HepG2 (cell line): Measurements from ENCODE around the gene PIEZO2. TPM values are rescaled to one million over a fixed set of nuclear protein-coding genes. Genes with fewer than 3 reads are reported as not detected.
A peak's percentile ranks its signal among the peaks of the same experiment; 100 is the strongest.

Source experiments
- ARHGAP35 ChIP-seq: sonication (generic); formaldehyde crosslinking; IDR thresholded peaks from 2 replicates; pipeline ENCODE4 v1.9.0; 2022; ENCODE audit warnings: mild to moderate bottlenecking, inconsistent platforms, moderate library complexity, missing genetic modification reagents, borderline replicate concordance
- CBFB ChIP-seq: sonication (generic); formaldehyde crosslinking; IDR thresholded peaks from 2 replicates; pipeline ENCODE4 v1.4.0; 2020; ENCODE audit warnings: missing genetic modification reagents
- CHD4 ChIP-seq: fragments of 200-600 bp; sonication (generic); IDR thresholded peaks from 2 replicates; pipeline ENCODE4 v1.7.0; 2017; ENCODE audit warnings: mild to moderate bottlenecking, low read length, borderline replicate concordance
- CREM ChIP-seq, 2 experiments: sonication (generic) in 1 of 2; formaldehyde crosslinking in 1 of 2; IDR thresholded peaks; 2 replicates each; pipeline versions ENCODE4 v1.4.0 to v1.6.1; 2016 to 2020; ENCODE audit warnings: antibody characterized with exemption in 1 of 2, mild to moderate bottlenecking in 1 of 2, missing genetic modification reagents in 1 of 2
- ERF ChIP-seq: IDR thresholded peaks from 2 replicates; pipeline ENCODE4 v1.6.1; 2018; ENCODE audit warnings: missing biosample characterization, missing genetic modification reagents
- FOXM1 ChIP-seq: sonication (generic); formaldehyde crosslinking; IDR thresholded peaks from 2 replicates; pipeline ENCODE4 v1.5.0; 2020; ENCODE audit warnings: missing genetic modification reagents
- HMG20B ChIP-seq: conservative IDR thresholded peaks from 2 replicates; pipeline ENCODE4 v1.6.1; 2016; ENCODE audit warnings: missing genetic modification reagents, missing compliant biosample characterization
- NFRKB ChIP-seq: fragments of 450-650 bp; IDR thresholded peaks from 2 replicates; pipeline ENCODE4 v1.6.1; 2017
- NONO ChIP-seq, 2 experiments: fragments of 450-650 bp in 1 of 2; sonication (generic) in 1 of 2; formaldehyde crosslinking in 1 of 2; IDR thresholded peaks in 1 of 2; conservative IDR thresholded peaks in 1 of 2; 2 replicates each; pipeline versions ENCODE4 v1.6.1 to v1.8.0; 2017 to 2022; ENCODE audit warnings: mild to moderate bottlenecking in 1 of 2, missing genetic modification reagents in 1 of 2, moderate library complexity in 1 of 2
- PAX8 ChIP-seq: sonication (generic); formaldehyde crosslinking; IDR thresholded peaks from 2 replicates; pipeline ENCODE4 v1.8.0; 2022; ENCODE audit warnings: mild to moderate bottlenecking, missing genetic modification reagents, borderline replicate concordance
- PHB2 ChIP-seq: fragments of 450-650 bp; IDR thresholded peaks from 2 replicates; pipeline ENCODE4 v1.6.1; 2018; ENCODE audit not compliant: partially characterized antibody
- POLR2G ChIP-seq: fragments of 200-400 bp; formaldehyde crosslinking; IDR thresholded peaks from 2 replicates; pipeline ENCODE4 v1.6.1; 2018; ENCODE audit warnings: mild to moderate bottlenecking, low read depth, low read length, moderate library complexity
- SMAD3 ChIP-seq: sonication (generic); formaldehyde crosslinking; IDR thresholded peaks from 2 replicates; pipeline ENCODE4 v1.4.0; 2020; ENCODE audit warnings: missing genetic modification reagents
- SMARCE1 ChIP-seq: fragments of 450-650 bp; IDR thresholded peaks from 2 replicates; pipeline ENCODE4 v1.6.1; 2017; ENCODE audit warnings: borderline replicate concordance
- STAT5B ChIP-seq: sonication (generic); formaldehyde crosslinking; IDR thresholded peaks from 2 replicates; pipeline ENCODE4 v1.4.0; 2020; ENCODE audit warnings: missing genetic modification reagents
- TCF12 ChIP-seq, 2 experiments: fragments of 450-650 bp in 1 of 2; sonication (generic) in 1 of 2; formaldehyde crosslinking in 1 of 2; IDR thresholded peaks; 2 replicates each; pipeline versions ENCODE4 v1.6.1 to v1.8.0; 2017 to 2022; ENCODE audit warnings: antibody characterized with exemption in 1 of 2, mild to moderate bottlenecking in 1 of 2, missing genetic modification reagents in 1 of 2, moderate library complexity in 1 of 2
- ZNF121 ChIP-seq: sonication (generic); formaldehyde crosslinking; IDR thresholded peaks from 2 replicates; pipeline ENCODE4 v1.5.0; 2020; ENCODE audit warnings: mild to moderate bottlenecking, missing genetic modification reagents
- ZNF20 ChIP-seq: sonication (generic); formaldehyde crosslinking; IDR thresholded peaks from 2 replicates; pipeline ENCODE4 v1.4.0; 2020; ENCODE audit warnings: mild to moderate bottlenecking, moderate library complexity, missing genetic modification reagents
- ZNF253 ChIP-seq: sonication (generic); formaldehyde crosslinking; IDR thresholded peaks from 2 replicates; pipeline ENCODE4 v1.8.0; 2022; ENCODE audit warnings: mild to moderate bottlenecking, missing genetic modification reagents, borderline replicate concordance
- ZNF562 ChIP-seq: sonication (generic); formaldehyde crosslinking; IDR thresholded peaks from 2 replicates; pipeline ENCODE4 v1.8.0; 2022; ENCODE audit warnings: missing genetic modification reagents, borderline replicate concordance
- polyA plus RNA-seq, 8 experiments: library from polyadenylated mRNA; depleted of rRNA in 3 of 8; stranded (reverse) in 7 of 8; unstranded in 1 of 8; fragments of >200 nt; fragmentation: Illumina TruSeq in 4 of 8; extraction: Trizol in 4 of 8; gene quantifications; 2 replicates each; pipeline versions ENCODE4 v1.2.1 to v1.2.3, GENCODE V29; 2011 to 2016; ENCODE audit warnings: low read depth in 4 of 8, missing spikeins in 1 of 8, mixed read lengths in 1 of 8; ENCODE audit not compliant: insufficient read depth in 1 of 8
- total RNA-seq, 5 experiments: library from RNA; depleted of rRNA; stranded (reverse); fragments of >200 nt; fragmentation: Illumina TruSeq; extraction: Trizol; gene quantifications; 2 replicates each; pipeline ENCODE4 v1.2.3, GENCODE V29; 2016; ENCODE audit warnings: low read depth in 1 of 5
- TF ChIP-seq, protein P1 (sequence below): sonication (generic); formaldehyde crosslinking; conservative IDR thresholded peaks from 2 replicates; pipeline ENCODE4 v1.4.0; 2020; ENCODE audit warnings: missing genetic modification reagents
- TF ChIP-seq, protein P2 (sequence below): sonication (generic); formaldehyde crosslinking; IDR thresholded peaks from 2 replicates; pipeline ENCODE4 v1.4.0; 2020; ENCODE audit warnings: missing genetic modification reagents
- TF ChIP-seq, protein P3 (sequence below): sonication (generic); formaldehyde crosslinking; IDR thresholded peaks from 2 replicates; pipeline ENCODE4 v1.4.0; 2020; ENCODE audit warnings: low read depth, mild to moderate bottlenecking, missing genetic modification reagents
- TF ChIP-seq, protein P4 (sequence below): IDR thresholded peaks from 2 replicates; pipeline ENCODE4 v1.6.1; 2016; ENCODE audit warnings: missing genetic modification reagents, missing compliant biosample characterization
- TF ChIP-seq, protein P5 (sequence below): sonication (generic); formaldehyde crosslinking; IDR thresholded peaks from 2 replicates; pipeline ENCODE4 v1.4.0; 2020; ENCODE audit warnings: missing genetic modification reagents

The PIEZO2 gene
- total and polyA plus RNA-seq, 2 of the 13 experiments (the other 11 are each of a cell fraction or from before 2014, with no cell fraction given), result 15.2 to 27.2 TPM

DNA sequence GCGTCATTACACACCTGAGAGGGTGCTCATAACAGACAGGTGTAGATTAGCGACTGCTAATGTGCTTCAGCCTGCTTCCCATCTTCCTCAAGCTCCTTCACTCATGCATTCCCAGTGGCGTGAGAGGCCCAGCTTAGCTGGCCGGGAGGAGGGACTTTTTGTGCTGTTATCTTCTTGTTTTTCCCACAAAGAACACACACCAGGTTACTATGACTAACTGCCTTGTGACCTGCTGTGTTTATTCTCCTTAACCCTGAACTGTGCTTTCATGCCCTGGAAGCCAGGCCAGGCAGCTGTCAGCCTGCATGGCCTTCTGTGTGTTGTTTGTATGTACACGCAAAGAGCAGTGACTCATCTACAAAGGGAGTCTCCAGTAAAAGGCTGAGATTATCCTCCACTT is 143.8 kb downstream of the PIEZO2 start (continued):
- TF ChIP-seq, protein P1, sequence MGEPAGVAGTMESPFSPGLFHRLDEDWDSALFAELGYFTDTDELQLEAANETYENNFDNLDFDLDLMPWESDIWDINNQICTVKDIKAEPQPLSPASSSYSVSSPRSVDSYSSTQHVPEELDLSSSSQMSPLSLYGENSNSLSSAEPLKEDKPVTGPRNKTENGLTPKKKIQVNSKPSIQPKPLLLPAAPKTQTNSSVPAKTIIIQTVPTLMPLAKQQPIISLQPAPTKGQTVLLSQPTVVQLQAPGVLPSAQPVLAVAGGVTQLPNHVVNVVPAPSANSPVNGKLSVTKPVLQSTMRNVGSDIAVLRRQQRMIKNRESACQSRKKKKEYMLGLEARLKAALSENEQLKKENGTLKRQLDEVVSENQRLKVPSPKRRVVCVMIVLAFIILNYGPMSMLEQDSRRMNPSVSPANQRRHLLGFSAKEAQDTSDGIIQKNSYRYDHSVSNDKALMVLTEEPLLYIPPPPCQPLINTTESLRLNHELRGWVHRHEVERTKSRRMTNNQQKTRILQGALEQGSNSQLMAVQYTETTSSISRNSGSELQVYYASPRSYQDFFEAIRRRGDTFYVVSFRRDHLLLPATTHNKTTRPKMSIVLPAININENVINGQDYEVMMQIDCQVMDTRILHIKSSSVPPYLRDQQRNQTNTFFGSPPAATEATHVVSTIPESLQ (CRISPR knock-in tag), result no peak
- TF ChIP-seq, protein P2, sequence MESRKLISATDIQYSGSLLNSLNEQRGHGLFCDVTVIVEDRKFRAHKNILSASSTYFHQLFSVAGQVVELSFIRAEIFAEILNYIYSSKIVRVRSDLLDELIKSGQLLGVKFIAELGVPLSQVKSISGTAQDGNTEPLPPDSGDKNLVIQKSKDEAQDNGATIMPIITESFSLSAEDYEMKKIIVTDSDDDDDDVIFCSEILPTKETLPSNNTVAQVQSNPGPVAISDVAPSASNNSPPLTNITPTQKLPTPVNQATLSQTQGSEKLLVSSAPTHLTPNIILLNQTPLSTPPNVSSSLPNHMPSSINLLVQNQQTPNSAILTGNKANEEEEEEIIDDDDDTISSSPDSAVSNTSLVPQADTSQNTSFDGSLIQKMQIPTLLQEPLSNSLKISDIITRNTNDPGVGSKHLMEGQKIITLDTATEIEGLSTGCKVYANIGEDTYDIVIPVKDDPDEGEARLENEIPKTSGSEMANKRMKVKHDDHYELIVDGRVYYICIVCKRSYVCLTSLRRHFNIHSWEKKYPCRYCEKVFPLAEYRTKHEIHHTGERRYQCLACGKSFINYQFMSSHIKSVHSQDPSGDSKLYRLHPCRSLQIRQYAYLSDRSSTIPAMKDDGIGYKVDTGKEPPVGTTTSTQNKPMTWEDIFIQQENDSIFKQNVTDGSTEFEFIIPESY (CRISPR knock-in tag), result peak; percentile 56
- TF ChIP-seq, protein P3, sequence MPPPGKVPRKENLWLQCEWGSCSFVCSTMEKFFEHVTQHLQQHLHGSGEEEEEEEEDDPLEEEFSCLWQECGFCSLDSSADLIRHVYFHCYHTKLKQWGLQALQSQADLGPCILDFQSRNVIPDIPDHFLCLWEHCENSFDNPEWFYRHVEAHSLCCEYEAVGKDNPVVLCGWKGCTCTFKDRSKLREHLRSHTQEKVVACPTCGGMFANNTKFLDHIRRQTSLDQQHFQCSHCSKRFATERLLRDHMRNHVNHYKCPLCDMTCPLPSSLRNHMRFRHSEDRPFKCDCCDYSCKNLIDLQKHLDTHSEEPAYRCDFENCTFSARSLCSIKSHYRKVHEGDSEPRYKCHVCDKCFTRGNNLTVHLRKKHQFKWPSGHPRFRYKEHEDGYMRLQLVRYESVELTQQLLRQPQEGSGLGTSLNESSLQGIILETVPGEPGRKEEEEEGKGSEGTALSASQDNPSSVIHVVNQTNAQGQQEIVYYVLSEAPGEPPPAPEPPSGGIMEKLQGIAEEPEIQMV (CRISPR knock-in tag), result 0 out of 2 replicates have a peak, but pooled peaks have one; percentile 39
- TF ChIP-seq SMARCE1 (peak; percentile 44; the same call in 1 of the 2 replicates), CBFB (peak; percentile 63; the same call in 1 of the 2 replicates), ARHGAP35 (no peak), NONO (IDR thresholded peaks at IDR 0.05) (no peak), NONO (CRISPR knock-in tag; conservative IDR thresholded peaks at IDR 0.05) (peak; percentile 58; the same call in 1 of the 2 replicates), ZNF121 (CRISPR knock-in tag) (no peak), PAX8 (CRISPR knock-in tag) (no peak), CHD4 (no peak), PHB2 (no peak), STAT5B (CRISPR knock-in tag) (no peak), HMG20B (CRISPR knock-in tag) (peak; percentile 94), ZNF253 (no peak), POLR2G (peak; percentile 64), ZNF562 (CRISPR knock-in tag) (no peak), ERF (CRISPR knock-in tag) (peak; percentile 88), FOXM1 (no peak), SMAD3 (CRISPR knock-in tag) (peak; percentile 95), NFRKB (no peak), TCF12 (IDR thresholded peaks at IDR 0.05) (no peak), TCF12 (CRISPR knock-in tag; IDR thresholded peaks at IDR 0.05) (no peak), CREM (IDR thresholded peaks at IDR 0.05) (peak; percentile 79), CREM (CRISPR knock-in tag; IDR thresholded peaks at IDR 0.05) (no peak), ZNF20 (CRISPR knock-in tag) (no peak)
- TF ChIP-seq, protein P4, sequence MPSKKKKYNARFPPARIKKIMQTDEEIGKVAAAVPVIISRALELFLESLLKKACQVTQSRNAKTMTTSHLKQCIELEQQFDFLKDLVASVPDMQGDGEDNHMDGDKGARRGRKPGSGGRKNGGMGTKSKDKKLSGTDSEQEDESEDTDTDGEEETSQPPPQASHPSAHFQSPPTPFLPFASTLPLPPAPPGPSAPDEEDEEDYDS (CRISPR knock-in tag), result peak; percentile 81
- TF ChIP-seq, protein P5, sequence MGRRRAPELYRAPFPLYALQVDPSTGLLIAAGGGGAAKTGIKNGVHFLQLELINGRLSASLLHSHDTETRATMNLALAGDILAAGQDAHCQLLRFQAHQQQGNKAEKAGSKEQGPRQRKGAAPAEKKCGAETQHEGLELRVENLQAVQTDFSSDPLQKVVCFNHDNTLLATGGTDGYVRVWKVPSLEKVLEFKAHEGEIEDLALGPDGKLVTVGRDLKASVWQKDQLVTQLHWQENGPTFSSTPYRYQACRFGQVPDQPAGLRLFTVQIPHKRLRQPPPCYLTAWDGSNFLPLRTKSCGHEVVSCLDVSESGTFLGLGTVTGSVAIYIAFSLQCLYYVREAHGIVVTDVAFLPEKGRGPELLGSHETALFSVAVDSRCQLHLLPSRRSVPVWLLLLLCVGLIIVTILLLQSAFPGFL (CRISPR knock-in tag), result no peak
